Measurements from ENCODE around the gene TAF10.

Gene TAF10

GRCh38 chr11:6608726-6609501, 3.1 kb downstream of the TAF10 start:
- no peak for DNase-seq (ENCODE audit: low spot score)

DNA sequence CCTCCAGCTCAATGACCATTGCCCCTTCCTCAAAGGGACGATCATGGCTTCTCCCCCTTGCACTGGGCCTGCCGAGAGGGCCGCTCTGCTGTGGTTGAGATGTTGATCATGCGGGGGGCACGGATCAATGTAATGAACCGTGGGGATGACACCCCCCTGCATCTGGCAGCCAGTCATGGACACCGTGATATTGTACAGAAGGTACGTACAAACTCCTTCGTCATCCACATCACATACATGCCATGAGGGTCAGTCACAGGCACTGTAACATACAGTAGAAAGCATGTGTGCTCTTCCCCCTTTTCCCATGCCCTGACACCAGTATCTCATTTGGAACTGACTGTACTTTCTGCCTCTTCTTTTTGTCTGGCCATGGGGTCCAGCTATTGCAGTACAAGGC, 4.0 kb downstream of the TAF10 start:
- DNase-seq (ENCODE audit: low spot score): no peak

DNA sequence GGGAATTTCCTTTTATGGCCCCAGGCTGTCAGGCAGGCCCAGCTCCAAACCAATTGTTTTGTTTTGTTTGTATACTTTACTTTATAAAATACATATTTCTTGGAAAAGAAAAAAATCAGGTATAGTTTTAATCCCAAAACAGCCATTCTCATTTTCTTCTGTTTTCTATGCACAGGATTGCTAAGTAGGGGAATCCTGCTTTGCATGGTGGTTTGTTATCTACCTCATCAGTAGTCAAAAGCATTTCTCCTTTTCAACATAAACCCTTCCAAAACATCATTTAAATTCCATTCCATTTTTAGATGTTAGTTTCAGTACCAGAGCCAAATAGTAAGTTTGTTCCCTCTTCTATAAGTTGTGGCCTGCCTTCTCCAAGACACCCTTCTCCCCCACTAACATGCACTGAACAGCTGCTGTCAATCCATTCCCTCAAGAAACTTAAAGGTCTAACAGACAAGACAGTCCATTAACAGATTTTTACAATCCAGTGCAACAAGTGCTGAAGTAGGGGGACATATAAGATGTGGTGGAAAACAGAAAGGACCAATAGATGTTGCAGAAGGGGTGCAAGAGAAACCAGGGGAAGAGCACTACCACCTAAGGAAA, 4.7 kb downstream of the TAF10 start:
- no peak for DNase-seq (ENCODE audit: low spot score)

DNA sequence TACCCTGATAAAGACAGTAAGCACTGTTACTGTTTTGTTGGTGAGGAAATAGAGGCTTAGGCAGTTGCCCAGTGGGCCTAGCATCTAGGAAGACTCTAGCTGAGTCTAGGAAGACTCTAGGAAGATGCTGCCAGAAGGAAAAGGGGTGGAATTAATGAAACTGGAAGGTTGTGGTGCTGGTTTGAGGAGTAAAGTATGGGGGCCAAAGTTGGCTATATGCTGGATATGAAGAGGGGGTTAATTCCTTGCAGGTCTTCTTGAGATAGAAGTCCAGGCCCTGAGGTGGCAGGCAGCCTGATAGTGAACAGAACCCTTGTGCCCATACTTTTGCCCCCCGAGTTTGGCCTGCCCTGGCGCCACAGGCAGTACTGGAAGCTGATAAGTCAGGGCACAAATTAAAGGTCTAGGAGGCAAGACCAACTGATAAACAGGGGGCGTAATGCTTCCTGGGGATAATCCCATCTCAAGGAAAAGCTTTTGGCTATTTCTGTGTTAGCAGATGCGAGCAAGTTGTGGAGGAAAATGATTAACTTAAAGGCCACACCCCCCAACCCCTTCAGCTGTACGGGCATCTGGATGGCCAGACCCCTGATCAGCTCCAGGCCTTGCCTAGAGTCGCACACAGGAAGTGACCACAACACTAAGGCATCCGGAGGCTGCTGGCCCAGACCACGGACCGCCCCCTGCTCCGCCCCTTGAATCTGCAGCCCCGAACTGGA, 5.4 kb downstream of the TAF10 start:
- peak; percentile 96 for DNase-seq (ENCODE audit: low spot score)

- DNase-seq (ENCODE audit: low spot score): no peak
Observed at GRCh38 chr11:6604790-6605189, 7.2 kb downstream of the TAF10 start.

DNA sequence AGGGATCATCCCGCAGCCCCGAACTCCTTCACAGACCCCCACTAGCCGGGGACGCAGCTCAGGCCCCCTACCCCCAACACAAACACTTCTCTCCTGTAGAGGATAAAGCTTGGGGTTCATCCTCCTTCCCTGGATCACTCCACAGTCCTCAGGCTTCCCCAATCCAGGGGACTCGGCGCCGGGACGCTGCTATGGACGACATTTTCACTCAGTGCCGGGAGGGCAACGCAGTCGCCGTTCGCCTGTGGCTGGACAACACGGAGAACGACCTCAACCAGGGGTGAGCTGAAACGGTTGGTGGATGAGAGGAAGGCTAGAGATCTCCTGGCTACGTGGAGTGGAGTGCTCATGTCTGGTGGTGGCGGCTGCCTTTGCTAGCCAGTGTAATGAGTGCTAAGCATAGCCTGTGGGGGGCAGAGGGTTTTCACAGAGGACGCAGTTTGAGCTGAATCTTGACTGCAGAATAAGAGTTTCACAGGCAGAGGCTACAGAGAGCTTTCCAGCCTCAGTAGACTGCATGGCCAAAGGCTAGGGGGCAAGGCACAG, 7.9 kb downstream of the TAF10 start:
- no peak for DNase-seq (ENCODE audit: low spot score)

GRCh38 chr11:6603287-6604080, 8.5 kb downstream of the TAF10 start, which contains the start of the genes ILK and RRP8:
TSS of gene ILK (plus strand) at chr11:6603774. CDS start at chr11:6604272, 498 bp downstream.
TSS of gene RRP8 (minus strand) at chr11:6603616. CDS start at chr11:6603502, 114 bp downstream.
- peak; percentile 82 for DNase-seq (ENCODE audit: low spot score)

- no peak for DNase-seq (ENCODE audit: low spot score)
Observed at GRCh38 chr11:6602096-6602940, 9.7 kb downstream of the TAF10 start.

DNA sequence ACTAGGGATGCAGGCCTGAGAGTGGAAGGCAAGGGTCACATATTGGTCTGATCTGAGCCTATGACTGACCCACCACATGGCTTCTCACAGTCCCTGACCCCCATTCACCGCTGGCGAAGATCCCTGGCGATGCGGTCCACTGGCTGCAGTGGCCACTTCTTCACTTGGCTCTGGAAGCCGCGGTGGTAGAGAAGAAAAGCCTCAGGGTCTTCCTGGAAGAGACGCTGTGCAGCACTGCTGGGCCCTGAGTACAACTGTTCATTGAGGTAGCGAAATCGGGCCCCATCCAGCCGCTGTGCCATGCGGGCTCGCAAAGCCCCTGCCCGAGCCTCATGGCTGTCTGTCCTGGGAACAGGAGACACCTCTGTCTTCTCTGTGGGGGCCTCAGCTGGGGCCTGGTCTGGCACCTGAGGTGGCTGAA, 11.0 kb downstream of the TAF10 start:
- no peak for DNase-seq (ENCODE audit: low spot score)

DNA sequence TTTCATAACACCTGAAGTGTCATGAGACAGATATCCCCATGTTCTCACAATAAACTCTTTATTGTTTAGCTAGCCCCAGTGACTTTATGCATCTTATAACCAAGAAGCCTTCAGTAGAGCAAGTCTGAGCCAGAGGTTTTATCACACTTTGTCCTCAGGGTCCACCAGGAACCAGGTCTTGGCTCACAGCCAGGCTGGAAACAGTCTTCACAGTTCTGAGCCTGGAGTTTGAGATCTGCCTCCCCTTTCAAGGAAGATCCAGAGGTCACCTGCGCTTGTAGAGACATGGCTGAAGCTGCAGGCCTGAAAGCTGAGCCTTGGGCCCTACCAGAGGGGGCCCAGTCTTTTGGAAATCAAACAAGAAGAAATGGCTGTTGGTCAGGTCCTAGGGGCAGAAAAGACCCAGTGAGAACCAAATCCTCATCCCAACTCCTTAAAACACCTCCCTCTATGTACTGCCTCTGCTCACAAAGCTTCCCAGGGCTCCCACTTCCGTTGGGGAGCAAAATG, 12.1 kb downstream of the TAF10 start:
- DNase-seq (ENCODE audit: low spot score): no peak

GRCh38 chr11:6599449-6599848, 12.6 kb downstream of the TAF10 start:
- no peak for DNase-seq (ENCODE audit: low spot score)

DNA sequence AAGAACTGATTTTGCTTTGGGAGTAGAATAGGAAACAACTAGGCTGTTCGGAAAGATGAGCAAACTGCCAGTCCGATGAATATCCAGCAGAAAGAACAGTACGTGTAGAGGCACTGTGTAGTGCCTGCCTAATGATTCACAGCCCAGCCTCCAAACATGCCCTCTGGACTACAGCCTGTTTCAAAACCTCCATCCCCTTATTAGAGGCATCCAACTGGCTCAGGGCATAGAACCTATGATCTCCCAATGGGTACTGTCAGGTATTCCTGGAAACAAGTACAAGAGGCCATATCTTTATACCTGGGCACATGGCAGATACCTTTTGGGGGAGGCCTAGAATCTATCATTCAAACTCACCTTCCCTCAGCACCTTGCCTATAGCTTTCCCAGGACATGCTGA, 13.5 kb downstream of the TAF10 start:
- no peak for DNase-seq (ENCODE audit: low spot score)

DNA sequence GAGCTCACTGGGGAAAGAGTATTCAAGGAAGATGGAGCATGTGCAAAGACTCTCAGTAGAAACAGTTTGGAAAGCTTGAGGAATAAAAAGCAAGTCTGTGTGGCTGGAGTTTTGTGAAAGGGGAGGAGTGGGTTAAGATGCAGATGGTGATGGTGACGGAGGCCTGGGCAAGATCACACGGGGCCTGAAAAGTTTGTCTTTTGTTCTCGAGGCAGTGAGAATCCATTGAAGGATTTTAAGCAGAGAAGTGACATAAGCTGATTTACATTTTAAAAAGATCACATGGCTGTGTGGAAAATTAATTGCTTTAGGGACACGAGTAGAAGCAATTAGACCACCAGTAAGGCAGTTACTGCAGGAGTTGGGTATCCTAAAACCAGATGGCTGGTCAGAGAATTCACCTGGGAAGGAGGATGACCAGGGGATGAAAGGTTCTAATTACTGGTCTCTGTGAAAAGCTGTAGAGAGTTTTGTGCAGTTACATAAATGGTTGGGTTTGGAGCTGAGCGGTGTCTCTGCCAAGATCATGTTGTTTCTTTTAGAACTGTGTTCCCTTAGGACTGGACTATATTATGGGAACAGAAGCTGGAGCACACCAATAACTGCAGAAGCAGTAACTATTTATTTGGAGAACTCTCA, 15.7 kb downstream of the TAF10 start:
- no peak for DNase-seq (ENCODE audit: low spot score)

DNA sequence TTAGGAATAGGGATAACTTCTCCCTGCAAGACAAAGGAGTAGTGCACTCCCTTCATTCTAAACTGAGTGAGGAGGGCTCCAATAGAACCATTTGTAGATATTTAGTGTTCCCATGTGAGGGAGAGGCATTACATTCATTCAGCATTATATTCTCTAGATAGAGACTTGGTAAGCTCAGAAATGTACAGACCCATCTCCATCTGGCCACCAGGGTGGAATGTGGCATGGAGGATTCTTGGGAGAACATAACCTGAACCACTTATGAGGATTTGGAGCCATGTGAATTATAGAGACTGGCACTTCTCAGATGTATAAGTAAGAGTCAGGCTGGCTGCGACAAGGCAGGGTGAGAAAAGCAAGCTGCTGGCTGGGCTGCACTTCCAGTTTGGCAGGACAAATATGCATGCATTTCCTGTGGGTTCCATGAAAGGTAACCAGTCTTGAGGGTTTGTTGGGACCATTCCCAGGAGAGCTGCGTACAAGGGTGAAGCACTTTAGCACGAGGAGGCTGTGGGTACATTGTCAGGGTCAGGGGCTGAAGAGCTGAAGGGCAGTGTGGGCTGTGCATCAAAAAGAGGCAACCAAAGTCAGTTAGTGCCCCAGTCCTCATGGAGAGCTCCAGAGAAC, 17.8 kb downstream of the TAF10 start:
- no peak for DNase-seq (ENCODE audit: low spot score)

- DNase-seq (ENCODE audit: low spot score): no peak
Observed at GRCh38 chr11:6588018-6588417, 24.0 kb downstream of the TAF10 start.

DNA sequence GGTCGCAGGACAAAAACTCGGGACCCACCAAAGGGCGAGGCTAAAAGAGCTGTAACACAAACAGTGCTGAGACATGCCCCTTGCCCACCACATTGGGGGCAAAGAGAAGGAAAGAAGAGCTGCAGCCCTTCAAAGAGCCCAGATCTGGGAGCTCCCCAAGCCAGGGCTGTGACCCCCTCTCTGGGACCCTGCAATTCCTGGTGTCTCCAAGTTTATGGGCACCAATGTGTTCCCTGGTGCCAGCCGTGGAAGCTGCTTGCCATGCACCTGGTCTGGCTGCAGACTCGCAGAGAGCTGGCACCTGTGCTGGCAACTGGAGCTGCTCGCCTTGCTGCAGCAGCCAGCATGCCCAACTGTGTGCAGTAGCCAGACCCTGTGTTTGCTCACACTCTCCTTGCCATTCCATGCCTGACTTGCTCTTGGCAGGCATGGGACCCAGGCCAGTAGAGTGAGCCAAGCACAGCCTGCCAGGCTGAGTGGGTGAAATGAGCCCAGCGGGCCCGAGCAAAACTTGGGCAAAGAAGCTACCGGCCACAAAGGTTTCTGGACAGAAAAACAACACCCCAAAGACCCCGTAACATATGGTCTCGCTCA, 24.6 kb downstream of the TAF10 start:
- no peak for DNase-seq (ENCODE audit: low spot score)

DNA sequence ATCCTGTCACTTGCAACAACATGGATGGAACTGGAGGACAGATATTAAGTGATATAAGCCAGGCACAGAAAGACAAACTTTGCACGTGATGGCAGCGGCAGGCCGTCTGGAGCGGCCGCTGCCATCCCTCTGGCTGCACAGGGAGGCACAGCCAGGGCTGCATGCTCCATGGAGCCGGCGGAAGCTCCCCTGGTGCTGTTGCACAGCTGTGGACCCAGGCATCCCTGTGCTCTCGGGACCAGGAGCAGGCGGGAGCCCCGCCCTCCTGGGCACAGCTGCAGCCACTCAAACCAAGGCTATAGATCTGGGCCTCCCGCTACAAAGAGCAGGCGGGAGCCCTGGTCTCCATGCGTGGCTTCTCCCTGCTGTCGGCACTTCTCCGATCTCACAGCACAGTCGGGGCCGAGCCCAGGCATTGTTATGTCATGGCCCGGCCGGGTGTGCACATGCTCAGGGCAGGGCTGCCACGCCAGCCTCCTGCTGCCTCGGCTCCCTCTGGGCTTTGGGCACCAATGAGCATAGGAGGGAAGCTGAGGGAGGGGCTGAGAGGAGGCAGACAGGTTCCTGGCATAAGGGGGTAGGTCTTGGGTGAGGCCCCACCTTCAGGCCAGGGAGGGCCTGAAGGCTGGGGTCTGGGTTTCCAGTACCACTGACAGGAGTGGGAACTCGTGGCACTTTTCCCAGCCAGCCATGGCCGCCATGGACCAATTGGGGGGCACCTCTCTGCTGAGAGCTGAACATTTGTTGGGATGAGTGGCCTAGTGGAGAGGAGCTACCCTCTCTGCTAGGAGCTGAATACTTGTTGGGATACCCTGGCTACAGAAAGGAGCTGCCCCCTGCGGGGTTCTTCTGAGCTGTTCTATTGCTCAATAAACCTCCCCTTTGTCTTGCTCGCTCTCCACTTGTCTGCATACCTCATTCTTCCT, 25.3 kb downstream of the TAF10 start:
- no peak for DNase-seq (ENCODE audit: low spot score)

GRCh38 chr11:6584528-6584927, 27.5 kb downstream of the TAF10 start:
- DNase-seq (ENCODE audit: low spot score): no peak
